ENCODE data around the gene RAPGEF4.

RAPGEF4 gene

DNA sequence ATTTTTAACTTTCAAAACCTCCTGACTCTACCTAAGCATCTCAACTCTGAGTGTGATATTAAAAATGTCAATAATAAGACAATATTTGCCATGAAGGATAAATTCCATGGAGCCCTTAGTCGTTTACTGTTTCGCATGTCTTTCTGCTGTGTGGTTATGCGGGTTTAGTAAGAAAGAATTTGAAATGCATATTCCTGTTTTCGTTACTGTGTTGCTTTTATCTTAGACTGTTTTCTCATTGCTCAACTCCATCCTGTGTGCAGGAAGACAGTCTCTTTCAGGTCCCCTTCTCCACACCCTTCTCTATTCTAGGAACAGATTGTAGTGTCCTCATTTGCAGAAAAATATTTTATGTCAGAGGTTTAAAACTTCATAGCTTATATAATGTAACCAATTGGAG, 257.5 kb downstream of the RAPGEF4 start:
- DNase-seq (ENCODE audit: extremely low spot score): no peak
- ChIA-PET CTCF (interaction anchor here (1.0 to 3.2 kb wide), 2 partner anchors 9 to 34 kb away, joined by 3 to 12 read pairs; no protein-coding TSS in a partner anchor), POLR2A (no interaction called here)
- TF ChIP-seq, protein P1, sequence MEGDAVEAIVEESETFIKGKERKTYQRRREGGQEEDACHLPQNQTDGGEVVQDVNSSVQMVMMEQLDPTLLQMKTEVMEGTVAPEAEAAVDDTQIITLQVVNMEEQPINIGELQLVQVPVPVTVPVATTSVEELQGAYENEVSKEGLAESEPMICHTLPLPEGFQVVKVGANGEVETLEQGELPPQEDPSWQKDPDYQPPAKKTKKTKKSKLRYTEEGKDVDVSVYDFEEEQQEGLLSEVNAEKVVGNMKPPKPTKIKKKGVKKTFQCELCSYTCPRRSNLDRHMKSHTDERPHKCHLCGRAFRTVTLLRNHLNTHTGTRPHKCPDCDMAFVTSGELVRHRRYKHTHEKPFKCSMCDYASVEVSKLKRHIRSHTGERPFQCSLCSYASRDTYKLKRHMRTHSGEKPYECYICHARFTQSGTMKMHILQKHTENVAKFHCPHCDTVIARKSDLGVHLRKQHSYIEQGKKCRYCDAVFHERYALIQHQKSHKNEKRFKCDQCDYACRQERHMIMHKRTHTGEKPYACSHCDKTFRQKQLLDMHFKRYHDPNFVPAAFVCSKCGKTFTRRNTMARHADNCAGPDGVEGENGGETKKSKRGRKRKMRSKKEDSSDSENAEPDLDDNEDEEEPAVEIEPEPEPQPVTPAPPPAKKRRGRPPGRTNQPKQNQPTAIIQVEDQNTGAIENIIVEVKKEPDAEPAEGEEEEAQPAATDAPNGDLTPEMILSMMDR (IDR thresholded peaks at IDR 0.05; ENCODE audit: control extremely low read depth, extremely low read depth, low read depth, missing control alignments): no peak

DNA sequence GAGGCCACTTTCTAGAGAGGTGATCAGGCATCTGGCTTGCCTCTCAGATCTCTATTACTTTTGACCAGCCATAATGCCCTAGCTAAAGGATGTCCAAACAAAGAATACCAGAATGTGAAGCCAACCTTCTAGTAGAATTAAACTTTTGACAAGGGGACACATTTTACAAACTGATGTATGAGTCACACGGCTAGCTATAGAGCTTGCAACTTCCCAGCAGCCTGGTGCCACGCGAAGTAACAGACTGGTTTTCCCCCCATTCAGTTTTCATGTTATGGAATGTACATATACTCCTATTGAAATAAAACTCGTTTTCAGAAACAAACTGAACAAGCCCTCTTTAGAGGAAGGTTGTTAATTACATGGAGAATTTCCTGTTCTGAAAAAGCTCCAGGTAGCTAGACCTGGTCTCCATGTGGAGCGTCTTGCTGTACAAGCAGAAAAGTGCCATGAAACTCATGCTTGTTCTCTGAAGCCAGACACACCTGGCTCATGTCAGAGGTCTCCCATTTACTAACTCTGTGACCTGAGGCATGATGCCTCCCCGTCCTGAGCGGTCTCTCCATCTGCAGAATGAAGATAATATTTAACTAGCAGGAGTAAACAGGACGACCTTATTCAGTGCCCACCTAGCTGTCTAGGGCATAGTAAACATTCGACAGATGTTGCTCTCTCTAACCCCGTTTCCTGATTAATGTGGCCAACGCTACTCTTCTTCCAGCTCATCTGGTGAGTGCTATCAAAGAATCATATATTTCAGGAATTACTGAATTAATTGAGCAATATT, 258.5 kb downstream of the RAPGEF4 start:
- TF ChIP-seq, protein P1 (IDR thresholded peaks at IDR 0.05; ENCODE audit: control extremely low read depth, extremely low read depth, low read depth, missing control alignments): no peak
- DNase-seq (ENCODE audit: extremely low spot score): no peak
- ChIA-PET POLR2A (no interaction called here), CTCF (interaction anchor here (1.2 to 1.9 kb wide), 2 partner anchors 12 to 24 kb away, joined by 3 to 7 read pairs; no protein-coding TSS in a partner anchor)

DNA sequence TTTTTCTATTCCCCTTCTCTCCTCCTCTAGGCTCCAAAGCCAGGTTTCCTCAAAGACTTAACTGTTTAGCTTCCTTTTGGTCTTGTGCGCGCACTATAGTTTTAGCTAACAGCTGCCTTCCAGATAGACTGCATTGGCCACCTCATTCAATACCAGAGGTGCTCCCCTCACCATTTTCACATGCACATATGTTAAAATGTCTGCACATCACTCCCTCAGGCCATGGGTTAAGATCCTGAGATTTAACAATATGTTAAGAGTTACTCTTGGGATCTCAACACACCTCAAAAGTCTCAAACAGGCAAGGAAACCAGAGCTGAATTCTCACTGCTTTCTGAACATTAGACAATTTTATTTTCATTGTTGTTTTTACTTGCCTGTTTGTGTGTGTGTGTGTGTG, 259.2 kb downstream of the RAPGEF4 start:
- no peak for DNase-seq (ENCODE audit: extremely low spot score)
- TF ChIP-seq, protein P1 (IDR thresholded peaks at IDR 0.05; ENCODE audit: control extremely low read depth, extremely low read depth, low read depth, missing control alignments): no peak
- POLR2A ChIA-PET: no interaction called here
- CTCF ChIA-PET: interaction anchor here (1.2 to 1.9 kb wide), 2 partner anchors 12 to 24 kb away, joined by 3 to 7 read pairs; no protein-coding TSS in a partner anchor

DNA sequence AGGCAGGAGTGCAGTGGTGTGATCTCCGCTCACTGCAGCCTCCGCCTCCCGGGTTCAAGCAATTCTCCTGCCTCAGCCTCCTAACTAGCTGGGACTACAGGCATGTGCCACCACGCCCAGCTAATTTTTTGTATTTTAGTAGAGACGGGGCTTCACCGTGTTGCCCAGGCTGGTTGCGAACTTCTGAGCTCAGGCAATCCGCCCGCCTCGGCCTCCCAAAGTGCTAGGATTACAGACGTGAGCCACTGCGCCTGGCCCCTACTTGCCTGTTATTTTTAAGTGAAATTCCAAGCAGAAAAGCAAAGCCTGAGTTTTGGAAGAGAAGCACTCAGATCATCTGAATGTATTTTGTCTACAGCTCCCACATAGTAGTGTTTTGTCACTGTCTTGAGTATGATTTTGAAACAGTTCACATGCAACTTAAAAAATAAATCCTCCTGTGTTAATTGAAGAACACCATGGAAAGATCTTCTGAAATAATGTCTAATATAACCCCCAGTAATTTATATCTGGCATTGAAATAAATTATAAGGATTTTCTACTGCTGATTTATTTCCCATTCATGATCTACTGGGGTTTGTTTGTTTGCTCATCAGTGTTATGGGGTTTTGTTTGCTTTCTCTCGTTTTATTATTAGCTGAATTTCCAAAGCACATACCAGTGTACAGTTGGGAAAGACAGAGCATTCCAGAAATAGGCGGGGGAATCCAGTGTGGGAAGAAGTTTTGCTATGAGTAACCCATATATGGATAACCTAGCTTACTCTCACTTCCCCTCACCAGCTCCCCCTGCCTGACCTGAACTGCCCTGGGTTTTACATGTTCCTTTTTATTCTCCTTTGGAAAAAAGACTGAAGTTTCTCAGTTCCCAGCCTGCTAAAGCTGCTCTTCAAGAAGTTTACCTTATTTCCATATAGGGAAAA, 259.9 kb downstream of the RAPGEF4 start:
- ChIA-PET POLR2A (no interaction called here), CTCF (interaction anchor here (0.9 to 1.9 kb wide), 4 partner anchors 11 to 32 kb away, joined by 3 to 7 read pairs (median 3); no protein-coding TSS in a partner anchor)
- TF ChIP-seq, protein P1 (IDR thresholded peaks at IDR 0.05; ENCODE audit: control extremely low read depth, extremely low read depth, low read depth, missing control alignments): no peak
- no peak for DNase-seq (ENCODE audit: extremely low spot score)

DNA sequence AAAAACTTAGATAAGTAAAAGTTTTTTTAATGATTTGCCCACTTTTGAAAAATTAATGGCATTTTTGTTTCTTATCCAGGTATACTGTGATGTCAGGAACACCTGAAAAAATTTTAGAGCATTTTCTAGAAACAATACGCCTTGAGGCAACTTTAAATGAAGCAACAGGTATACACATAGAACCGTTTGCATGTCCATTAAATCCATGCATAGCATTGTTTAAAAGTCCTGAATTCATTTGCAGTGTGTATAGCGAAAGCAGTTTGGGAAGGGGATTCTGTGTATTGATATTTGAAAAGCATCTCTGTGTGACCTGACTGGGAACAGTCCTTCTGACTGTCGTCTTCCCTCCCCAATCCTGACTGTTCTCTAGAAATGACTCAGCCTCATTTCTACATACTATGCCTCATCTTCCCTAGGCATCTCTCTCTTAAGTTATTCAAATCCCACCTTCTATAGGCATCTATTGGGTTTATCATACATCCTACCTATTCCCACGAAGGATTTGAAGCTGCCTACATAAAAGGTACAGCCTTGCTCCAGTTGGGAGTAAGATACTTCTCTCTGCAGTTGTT, 260.8 kb downstream of the RAPGEF4 start:
- CTCF ChIA-PET: interaction anchor here (0.9 to 1.7 kb wide), 2 partner anchors 14 to 31 kb away, joined by 3 read pairs; no protein-coding TSS in a partner anchor
- POLR2A ChIA-PET: no interaction called here
- TF ChIP-seq, protein P1 (IDR thresholded peaks at IDR 0.05; ENCODE audit: control extremely low read depth, extremely low read depth, low read depth, missing control alignments): no peak
- DNase-seq (ENCODE audit: extremely low spot score): no peak

DNA sequence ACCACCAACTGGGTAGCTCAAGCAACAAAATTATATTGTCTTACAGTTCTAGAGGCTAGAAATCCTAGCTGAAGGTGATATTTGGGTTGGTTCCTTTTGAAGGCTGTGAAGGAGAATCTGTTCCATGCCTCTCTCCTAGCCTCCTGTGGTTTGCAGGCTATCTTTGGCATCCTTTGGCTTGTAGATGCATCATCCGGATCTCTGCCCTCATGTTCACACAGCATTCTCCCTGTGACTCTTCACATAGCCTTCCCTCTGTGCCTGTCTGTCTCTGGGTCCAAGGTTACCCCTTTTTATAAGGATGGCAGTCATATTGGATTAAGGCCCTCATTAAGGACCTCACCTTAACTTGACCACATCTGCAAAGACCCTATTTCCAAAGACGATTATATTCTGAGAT, 261.4 kb downstream of the RAPGEF4 start:
- TF ChIP-seq, protein P1 (IDR thresholded peaks at IDR 0.05; ENCODE audit: control extremely low read depth, extremely low read depth, low read depth, missing control alignments): no peak
- ChIA-PET POLR2A (no interaction called here), CTCF (interaction anchor here (0.9 to 2.0 kb wide), 2 partner anchors 14 to 31 kb away, joined by 3 to 8 read pairs; no protein-coding TSS in a partner anchor)
- DNase-seq (ENCODE audit: extremely low spot score): no peak

Data from GM10248 (cell line).